Renal cortex interstitium (tissue), 15 donors: Measurements from ENCODE around the gene DDX27. TPM values are rescaled to one million over a fixed set of nuclear protein-coding genes. Genes with fewer than 3 reads are reported as not detected.
"Not testable (repeated sequence)": the region's sequence is repeated elsewhere in the genome, so short reads cannot be mapped to it uniquely, and the experiment has no call there.

ENCODE experiments used
- DNase-seq, 11 donors: peaks; one replicate each; pipeline ENCODE4 v3.0.0-alpha.2; 2013; ENCODE audit warnings: low read depth in 9 of 11, low spot score in 4 of 11; ENCODE audit errors: extremely low read depth in 1 of 11
- long read RNA-seq, 16 experiments: transcript quantifications; one replicate each; lab custom pipeline, GENCODE V29; 2026
- polyA plus RNA-seq, 3 donors: library from polyadenylated mRNA; unstranded; fragments of 120-200 nt; gene quantifications; one replicate each; pipeline ENCODE4 v1.2.1, GENCODE V29; 2013; ENCODE audit not compliant: insufficient read length in 3 of 3

Gene DDX27, protein sequence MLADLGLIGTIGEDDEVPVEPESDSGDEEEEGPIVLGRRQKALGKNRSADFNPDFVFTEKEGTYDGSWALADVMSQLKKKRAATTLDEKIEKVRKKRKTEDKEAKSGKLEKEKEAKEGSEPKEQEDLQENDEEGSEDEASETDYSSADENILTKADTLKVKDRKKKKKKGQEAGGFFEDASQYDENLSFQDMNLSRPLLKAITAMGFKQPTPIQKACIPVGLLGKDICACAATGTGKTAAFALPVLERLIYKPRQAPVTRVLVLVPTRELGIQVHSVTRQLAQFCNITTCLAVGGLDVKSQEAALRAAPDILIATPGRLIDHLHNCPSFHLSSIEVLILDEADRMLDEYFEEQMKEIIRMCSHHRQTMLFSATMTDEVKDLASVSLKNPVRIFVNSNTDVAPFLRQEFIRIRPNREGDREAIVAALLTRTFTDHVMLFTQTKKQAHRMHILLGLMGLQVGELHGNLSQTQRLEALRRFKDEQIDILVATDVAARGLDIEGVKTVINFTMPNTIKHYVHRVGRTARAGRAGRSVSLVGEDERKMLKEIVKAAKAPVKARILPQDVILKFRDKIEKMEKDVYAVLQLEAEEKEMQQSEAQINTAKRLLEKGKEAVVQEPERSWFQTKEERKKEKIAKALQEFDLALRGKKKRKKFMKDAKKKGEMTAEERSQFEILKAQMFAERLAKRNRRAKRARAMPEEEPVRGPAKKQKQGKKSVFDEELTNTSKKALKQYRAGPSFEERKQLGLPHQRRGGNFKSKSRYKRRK
- polyA plus RNA-seq: 10 to 100 TPM; 47.1 to 52.0 (median 48.4) TPM
- long read RNA-seq, donor 1, partial matches to known transcripts: 0 of 1 reads
- long read RNA-seq, donor 1, other reads (novel, unspliced or antisense): 0 of 1 reads
- long read RNA-seq, donor 2, partial matches to known transcripts: 7 of 7 reads
- long read RNA-seq, donor 2, other reads (novel, unspliced or antisense): 0 of 7 reads
- long read RNA-seq, donor 3, partial matches to known transcripts: 46 of 48 reads
- long read RNA-seq, donor 3, other reads (novel, unspliced or antisense): 0 of 48 reads
- long read RNA-seq, donor 4, partial matches to known transcripts: 0 of 2 reads
- long read RNA-seq, donor 4, other reads (novel, unspliced or antisense): 0 of 2 reads
- long read RNA-seq, donor 5, transcript DDX27-207 (21 exons, 2,693 nt): major isoform, 5 of 26 reads
- long read RNA-seq, donor 5, partial matches to known transcripts: 20 of 26 reads
- long read RNA-seq, donor 5, other reads (novel, unspliced or antisense): 0 of 26 reads
- long read RNA-seq, donor 6, partial matches to known transcripts: 13 of 14 reads
- long read RNA-seq, donor 6, other reads (novel, unspliced or antisense): 0 of 14 reads
- long read RNA-seq, donor 7, transcript DDX27-207 (21 exons, 2,693 nt): major isoform, 5 of 37 reads
- long read RNA-seq, donor 7, partial matches to known transcripts: 32 of 37 reads
- long read RNA-seq, donor 7, other reads (novel, unspliced or antisense): 0 of 37 reads
- long read RNA-seq, donor 8, full-length matches to known transcripts: 4 of 63 reads
- long read RNA-seq, donor 8, partial matches to known transcripts: 59 of 63 reads
- long read RNA-seq, donor 8, other reads (novel, unspliced or antisense): 0 of 63 reads
- long read RNA-seq, donor 9, partial matches to known transcripts: 5 of 7 reads
- long read RNA-seq, donor 9, other reads (novel, unspliced or antisense): 0 of 7 reads
- long read RNA-seq, donor 10, partial matches to known transcripts: 24 of 24 reads
- long read RNA-seq, donor 10, other reads (novel, unspliced or antisense): 0 of 24 reads
- long read RNA-seq, donor 11, partial matches to known transcripts: 12 of 12 reads
- long read RNA-seq, donor 11, other reads (novel, unspliced or antisense): 0 of 12 reads
- long read RNA-seq, donor 12, partial matches to known transcripts: 0 of 1 reads
- long read RNA-seq, donor 12, other reads (novel, unspliced or antisense): 0 of 1 reads
- long read RNA-seq, donor 13, partial matches to known transcripts: 55 of 56 reads
- long read RNA-seq, donor 13, other reads (novel, unspliced or antisense): 0 of 56 reads
- long read RNA-seq, donor 14, partial matches to known transcripts: 11 of 15 reads
- long read RNA-seq, donor 14, other reads (novel, unspliced or antisense): 0 of 15 reads
- long read RNA-seq, donor 15, partial matches to known transcripts: 0 of 1 reads
- long read RNA-seq, donor 15, other reads (novel, unspliced or antisense): 0 of 1 reads
- long read RNA-seq, donor 16, transcript DDX27-207 (21 exons, 2,693 nt): major isoform, 10 of 61 reads
- long read RNA-seq, donor 16, partial matches to known transcripts: 51 of 61 reads
- long read RNA-seq, donor 16, other reads (novel, unspliced or antisense): 0 of 61 reads

DNA sequence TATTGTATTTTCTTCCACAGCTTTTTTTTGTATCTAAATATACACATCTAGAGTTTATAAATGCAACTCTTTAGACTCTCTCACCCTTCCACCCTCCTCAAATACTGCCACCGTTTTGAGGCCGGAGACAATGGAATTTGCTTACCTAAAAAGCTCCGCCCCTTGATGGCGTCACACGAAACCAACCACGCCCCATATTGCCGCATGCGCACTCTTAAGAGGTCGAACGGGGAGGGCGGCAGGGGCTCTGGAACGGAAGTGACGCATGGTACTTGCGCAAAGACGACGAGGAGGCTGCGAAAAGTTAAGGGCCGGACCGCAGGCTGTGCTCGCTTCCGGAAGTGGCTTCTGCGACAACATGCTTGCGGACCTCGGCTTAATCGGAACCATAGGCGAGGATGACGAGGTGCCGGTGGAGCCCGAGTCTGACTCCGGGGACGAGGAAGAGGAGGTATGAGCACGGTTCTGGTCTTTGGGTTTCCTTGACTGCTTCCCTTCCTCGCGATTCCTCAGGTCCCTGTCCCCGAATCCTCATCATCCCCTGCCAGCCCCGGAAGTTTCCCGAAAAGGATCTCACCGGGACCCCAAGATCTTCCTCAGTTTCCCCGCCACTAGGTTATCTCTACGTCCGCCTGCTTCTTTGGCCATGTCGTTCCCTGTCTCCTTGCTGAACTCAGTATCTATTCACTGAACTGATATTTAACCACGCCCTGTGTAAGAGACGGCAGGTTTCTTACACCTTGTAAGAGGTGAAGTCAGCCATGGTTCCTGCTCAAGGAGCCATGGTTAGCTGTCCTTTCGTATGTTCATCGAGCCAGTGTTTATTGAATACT lies at the start of gene DDX27:
DDX27 (plus strand) TSS at position 326 of the 833 bp plus-strand sequence; CDS start at position 359, 33 bp downstream.
- peak; percentile 98 to 100 (median 99) for DNase-seq

DNA sequence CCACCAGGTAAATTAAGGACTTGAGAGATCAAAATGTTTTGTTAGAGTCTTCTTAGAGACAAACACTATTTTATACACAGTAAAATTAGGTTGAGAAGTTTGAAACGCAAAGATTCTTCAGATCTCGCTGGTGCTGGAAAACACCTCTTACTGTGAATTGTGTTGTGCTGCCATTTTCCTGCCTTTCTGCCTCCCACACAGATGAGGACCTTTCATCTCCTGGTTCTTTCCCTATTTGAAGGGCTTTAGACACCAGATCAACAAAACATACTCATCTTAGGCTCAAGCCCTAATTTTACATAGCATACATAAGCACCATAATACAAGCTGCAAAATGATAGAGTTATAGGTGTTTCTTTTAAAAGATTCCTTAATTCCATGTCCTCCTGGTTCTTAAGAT lies 49.7 kb upstream of the DDX27 start:
- DNase-seq: no peak

DNA sequence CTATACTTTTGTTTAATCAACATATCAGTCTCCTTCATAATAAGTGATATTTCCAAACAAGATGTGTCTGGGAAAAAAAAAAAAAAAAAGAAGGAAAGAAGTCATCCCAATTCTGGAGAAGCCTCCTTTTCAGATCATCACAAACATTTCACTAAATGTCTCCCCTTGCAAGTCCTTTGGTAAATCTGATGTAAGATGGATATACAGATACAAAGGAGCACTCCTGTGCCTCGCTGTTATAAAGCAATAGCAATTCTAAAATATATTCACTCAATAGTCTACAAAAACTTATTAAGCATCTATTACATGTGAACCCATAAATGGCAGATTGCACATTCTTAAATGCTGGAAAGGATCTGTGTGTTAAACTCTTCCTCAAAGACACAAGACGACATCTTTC lies 48.5 kb upstream of the DDX27 start:
- DNase-seq: no peak

DNA sequence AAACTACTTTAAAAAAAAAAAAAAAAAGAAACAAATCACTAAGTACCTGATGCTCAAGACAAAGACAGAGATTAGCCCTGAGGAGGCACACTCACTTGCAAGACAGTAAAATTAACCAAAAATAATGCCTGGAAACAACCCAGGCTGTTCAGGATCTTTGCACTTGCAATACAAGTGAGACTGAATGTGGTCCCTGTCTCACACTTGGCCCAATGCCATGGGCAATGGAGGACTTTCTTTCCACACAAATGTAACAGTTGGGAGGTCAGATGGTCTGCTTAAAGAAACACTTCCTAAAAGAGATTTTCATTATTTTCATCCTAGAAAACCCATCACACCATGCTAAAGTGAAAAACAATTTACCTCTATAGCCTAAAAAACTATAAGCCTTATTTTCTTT lies 47.3 kb upstream of the DDX27 start:
- DNase-seq: no peak

DNA sequence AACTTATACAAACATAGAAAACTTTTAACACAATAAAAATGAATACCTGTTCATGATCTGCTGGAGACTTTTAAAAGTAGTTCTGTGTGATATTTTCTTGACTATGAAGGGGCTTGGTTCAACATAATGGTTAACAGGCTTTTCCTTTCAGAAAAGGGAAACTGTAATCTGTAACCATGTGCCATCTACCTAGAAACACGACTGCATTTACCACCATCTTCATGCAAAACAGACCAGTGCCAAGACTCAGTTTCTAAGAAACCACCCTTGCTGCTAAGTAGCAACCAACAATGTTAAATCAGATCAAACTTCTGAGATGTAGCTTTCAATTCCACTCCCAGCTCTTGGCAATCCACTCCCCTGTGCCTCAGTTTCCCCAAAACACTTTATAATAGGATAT lies 46.8 kb upstream of the DDX27 start:
- no peak for DNase-seq

DNA sequence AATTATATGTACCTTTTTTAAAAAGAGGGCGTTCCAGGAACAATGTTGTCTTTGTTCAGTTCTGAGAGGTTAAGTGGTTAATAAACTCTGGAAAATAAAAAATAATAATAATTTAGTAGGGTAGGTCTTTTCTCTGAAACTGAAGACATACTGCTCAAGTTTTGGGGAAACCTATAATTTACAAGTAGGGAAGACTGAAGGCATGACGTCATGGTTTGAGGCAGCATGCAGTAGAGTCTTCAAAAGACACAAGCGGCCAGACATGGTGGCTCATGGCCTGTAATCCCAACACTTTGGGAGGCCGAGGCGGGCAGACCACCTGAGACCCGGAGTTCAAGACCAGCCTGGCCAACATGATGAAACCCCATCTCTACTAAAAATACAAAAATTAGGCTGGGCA lies 45.0 kb upstream of the DDX27 start:
- DNase-seq: no peak

DNA sequence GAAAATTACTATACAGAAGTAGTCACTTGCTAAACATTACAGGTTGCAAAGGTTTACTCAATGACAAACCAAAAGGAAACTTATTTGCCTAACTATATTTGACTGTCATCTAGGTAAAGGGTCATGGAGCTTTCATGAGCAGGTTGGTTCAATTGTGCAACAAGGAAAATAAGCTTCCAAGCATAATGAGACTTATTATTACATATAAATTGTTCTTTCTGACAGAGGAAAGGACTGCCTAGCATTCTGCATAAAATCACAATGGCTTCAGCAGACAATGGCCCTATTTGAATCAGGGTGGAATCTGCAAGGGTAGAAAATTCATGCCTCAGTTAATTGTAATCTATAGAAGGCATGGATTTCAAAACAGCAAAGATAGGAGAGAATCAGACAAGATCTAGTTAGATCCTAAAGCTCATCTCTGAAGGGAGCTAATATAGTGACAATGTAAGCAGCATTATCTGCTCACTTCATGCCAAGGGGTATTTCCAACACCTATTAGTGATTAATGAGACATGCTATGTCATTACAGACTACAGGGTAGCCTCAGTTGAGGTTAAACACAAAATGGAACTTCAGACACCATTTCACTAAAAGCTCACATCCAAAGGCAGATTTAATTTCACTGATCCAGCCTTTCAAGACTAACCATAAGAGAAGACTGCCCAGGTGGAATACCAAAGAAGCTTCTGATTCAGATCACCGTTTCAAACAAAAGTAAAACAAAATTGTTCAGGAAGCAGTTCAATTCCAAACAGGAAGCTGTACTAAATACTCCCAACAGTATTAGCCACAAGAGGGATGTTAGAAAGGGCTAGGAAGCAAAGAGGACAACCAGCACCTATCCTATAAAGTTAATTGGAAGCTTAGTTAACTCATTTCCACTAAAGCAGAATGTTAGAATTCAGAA lies 39.6 kb upstream of the DDX27 start:
- no peak for DNase-seq

DNA sequence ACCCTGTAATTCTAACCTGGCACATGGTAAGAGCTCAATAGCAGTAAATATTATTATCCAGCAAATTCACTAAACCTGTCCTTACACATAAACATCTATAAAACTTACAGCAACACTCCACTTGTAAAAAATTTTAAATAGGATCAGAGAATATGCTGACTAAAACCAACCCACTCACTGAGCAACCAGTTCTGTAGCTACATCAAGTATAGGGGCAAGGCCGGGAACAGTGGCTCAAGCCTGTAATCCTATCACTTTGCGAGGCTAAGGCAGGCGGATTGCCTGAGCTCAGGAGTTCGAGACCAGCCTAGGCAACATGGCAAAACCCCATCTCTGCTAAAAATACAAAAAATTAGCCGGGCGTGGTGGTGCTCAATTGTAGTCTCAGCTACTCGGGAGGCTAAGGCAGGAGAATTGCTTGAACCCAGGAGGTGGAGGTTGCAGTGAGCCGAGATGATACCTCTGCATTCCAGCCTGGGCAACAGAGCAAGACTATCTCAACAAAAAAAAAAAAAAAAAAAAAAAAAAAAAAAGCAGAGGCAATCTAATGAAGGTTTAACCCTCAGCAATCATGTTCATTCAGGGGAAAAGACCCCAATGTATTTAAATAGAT lies 37.8 kb upstream of the DDX27 start:
- DNase-seq: no peak

DNA sequence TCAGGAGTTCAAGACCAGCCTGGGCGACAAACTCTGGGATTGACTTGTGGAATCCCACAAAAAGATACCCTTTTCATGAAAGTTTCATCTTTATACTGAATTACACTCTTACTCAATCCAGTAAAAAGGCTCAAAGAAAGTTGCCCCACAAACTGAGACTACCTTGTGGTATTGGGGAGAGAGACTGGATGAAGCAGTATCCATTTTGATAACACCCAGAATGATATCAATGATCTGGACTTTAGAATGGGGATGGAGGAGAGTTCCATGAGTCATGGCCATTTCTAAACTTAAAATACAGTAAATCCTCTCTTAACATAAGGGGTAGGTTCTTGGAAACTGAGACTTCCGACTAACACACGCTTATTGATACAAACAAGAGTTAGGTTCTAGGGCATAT lies 35.8 kb upstream of the DDX27 start:
- DNase-seq: no peak

DNA sequence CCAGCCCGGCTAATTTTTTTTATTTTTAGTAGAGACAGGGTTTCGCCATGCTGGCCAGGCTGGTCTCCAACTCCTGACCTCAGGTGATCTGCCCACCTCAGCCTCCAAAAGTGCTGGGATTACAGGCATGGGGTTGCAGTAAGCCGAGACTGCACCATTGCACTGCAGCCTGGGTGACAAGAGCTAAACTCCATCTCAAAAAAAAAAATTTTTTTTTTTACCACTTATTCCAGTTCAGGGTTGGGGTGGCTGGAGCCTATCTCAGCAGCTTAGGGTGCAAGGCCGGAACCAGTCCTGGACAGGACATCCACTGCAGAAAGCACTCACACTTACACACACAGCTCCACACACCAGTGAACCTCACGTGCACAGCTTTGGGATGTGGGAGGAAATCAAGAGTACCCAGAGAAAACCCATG lies 35.1 kb upstream of the DDX27 start:
- DNase-seq: not testable (repeated sequence)

DNA sequence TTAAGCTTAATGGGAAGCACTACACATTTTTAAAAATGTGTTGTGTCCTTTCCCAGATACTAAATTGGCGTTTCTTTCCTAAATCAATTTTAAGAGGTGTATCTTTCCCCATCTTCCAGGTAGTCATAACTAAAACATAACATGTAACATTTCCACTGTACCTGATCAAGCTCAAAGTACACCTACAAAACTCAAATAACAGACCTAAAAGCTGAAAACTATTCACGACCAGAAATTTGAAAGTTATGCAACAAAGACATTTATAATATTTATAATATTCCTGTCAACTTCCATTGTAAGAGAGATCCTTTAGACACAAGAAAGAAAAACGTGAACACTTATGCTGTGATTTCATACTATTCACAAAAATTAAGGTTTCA lies 34.5 kb upstream of the DDX27 start:
- DNase-seq: no peak

DNA sequence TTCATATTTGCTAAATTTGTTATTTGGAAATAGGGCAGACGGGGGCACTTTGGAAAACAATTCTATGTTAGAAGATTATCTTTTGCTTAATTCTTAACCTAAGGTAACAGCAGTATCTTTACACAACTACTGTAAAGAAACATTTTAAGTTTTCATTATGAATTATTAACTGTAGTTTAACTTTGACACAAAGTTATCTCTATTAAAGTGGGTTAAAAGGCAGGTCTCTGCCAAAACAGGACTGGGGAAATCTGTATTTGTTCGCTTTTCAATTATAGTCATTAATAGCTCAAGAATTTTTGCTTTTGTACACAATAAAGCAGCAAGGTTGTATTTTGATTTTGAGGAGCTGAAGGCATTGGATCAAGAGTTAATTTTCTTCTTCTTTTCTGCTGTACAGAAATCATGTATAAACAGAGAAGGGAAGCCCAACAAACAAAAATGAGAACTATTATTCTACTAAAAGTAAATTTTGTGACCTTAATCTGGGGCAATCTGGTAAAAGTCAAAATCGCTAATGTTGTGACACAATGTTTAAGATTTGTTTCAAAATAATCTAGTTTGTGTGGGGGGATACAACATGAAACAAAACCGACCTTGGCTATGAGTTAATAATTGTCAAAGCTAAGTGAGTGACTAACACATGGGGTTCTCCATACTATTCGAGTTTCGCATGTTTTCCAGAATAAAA lies 34.0 kb upstream of the DDX27 start:
- DNase-seq: peak in 1 of 11 donors; percentile 9

DNA sequence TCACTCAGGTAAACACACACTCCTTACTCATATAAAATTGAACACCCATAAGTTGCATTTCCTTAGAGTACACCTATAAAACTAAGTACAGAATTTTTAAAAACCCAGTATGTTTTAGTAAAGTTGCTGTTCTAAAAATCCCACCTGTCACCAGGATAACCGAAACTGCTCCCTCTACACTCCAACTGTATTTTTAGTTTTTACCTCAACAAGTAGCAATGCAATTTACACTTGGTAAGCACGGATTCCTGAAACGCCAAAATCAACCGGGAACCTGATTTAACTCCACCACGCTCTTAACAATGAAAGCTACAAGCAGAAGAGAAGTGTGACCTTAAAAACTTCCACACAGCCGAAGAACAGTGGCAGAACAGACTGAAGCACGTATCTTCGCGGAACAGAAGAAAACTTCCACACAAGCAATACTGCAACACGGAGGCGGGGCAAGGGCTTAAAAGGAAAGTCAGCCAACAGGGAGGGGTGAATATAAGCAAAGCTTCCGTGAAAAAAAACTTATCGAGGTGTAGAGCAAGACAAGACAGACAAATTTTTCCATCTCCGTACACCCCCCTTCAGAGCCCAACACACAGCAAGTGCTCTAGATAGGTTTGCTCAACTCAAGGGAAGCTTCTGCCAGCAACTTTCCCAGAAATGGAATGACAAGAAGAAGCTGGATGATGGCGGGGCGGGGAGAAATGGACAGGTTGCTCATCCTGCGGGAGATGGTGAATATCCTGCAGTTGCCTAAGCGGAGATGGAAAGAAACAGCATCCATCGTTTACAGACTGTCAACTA lies 32.5 kb upstream of the DDX27 start:
- DNase-seq: peak in 7 of 11 donors; percentile 16 to 42 (median 34)
